ENCODE measurements around the gene QSER1.
"Not testable (repeated sequence)": the region's sequence is repeated elsewhere in the genome, so short reads cannot be mapped to it uniquely, and the experiment has no call there.

QSER1 gene

DNA sequence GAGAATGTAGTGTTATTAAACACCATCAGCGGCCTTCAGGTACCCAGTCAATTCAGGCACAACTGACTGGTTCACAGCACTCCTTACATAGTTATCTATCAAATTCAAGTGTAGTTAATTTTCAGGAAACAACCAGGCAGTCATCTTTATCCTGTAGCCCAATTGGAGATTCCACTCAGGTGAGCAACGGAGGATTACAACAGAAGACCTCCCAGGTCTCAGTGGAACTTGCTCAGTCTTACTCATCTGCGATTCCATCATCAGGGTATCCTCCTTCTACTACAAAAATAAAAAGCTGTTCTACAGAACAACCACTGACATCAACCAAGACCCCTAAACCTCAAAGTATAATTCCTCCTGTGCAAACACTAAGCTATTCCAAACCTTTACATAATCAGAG is 39.6 kb downstream of the QSER1 start:
- no peak for TF ChIP-seq EZH2phosphoT487 (conservative IDR thresholded peaks at IDR 0.05; ENCODE audit: low read length)
- TF ChIP-seq, protein P1, sequence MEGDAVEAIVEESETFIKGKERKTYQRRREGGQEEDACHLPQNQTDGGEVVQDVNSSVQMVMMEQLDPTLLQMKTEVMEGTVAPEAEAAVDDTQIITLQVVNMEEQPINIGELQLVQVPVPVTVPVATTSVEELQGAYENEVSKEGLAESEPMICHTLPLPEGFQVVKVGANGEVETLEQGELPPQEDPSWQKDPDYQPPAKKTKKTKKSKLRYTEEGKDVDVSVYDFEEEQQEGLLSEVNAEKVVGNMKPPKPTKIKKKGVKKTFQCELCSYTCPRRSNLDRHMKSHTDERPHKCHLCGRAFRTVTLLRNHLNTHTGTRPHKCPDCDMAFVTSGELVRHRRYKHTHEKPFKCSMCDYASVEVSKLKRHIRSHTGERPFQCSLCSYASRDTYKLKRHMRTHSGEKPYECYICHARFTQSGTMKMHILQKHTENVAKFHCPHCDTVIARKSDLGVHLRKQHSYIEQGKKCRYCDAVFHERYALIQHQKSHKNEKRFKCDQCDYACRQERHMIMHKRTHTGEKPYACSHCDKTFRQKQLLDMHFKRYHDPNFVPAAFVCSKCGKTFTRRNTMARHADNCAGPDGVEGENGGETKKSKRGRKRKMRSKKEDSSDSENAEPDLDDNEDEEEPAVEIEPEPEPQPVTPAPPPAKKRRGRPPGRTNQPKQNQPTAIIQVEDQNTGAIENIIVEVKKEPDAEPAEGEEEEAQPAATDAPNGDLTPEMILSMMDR (IDR thresholded peaks at IDR 0.05; ENCODE audit: insufficient read depth, low read length, poor library complexity, severe bottlenecking), result no peak
- H2AFZ ChIP-seq (ENCODE audit: low read depth, low read length, severe bottlenecking), result no peak overlapping the region
- H3K27me3 ChIP-seq (ENCODE audit: low read length), result no peaks in the 10 kb centered on the region
- no peaks in the 10 kb centered on the region for H3K79me2 ChIP-seq (ENCODE audit: insufficient read depth, low read length)
- no peak overlapping the region for H3K9ac ChIP-seq (ENCODE audit: low read length)
- no peak overlapping the region for H3K4me2 ChIP-seq (ENCODE audit: low read depth, low read length, poor library complexity, severe bottlenecking)
- H3K9me3 ChIP-seq (ENCODE audit: insufficient read depth, low read length), result no peaks in the 10 kb centered on the region
- no peaks in the 10 kb centered on the region for H4K20me1 ChIP-seq (ENCODE audit: low read depth, low read length)
- H3K36me3 ChIP-seq (ENCODE audit: low read length), result peaks cover 14% of the 10 kb centered on the region; the same call in 1 of the 2 replicates
- no peak overlapping the region for H3K4me3 ChIP-seq (ENCODE audit: insufficient read depth, low read length, poor library complexity, severe bottlenecking)
- no peak overlapping the region for H3K27ac ChIP-seq (ENCODE audit: low read depth, low read length)
- H3K9me2 ChIP-seq (replicated peaks; ENCODE audit: insufficient read depth, low read length), result no peaks in the 10 kb centered on the region
- no peaks in the 10 kb centered on the region for H3F3A ChIP-seq (ENCODE audit: insufficient read depth)

DNA sequence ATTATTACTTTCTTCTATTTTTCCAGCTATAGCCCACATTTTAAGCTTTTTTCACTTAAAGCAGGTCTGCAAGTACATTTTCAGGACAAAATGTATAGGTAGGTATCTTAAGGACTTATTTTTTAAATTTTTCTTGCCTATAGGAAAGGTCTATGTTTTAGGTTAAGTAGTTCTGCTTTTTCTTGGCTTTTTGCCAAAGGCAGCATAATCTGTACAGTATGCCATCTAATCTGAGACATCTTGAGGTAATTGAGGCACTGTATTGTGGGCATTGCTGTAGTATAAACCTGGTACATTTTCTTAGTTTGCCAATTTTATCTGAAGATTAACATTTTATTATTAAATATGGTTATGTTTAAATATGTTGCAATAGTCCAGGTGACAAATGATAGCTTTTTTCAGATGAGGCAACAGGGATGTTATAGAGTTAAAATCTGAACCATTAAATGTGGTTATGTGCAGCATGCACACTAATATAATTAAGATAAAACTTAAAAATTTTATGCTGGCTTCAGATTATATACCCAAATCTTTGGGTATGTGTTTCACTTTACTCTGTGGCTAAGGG is 42.9 kb downstream of the QSER1 start:
- H3F3A ChIP-seq (ENCODE audit: insufficient read depth), result no peaks in the 10 kb centered on the region
- peaks cover 14% of the 10 kb centered on the region; the same call in 1 of the 2 replicates for H3K36me3 ChIP-seq (ENCODE audit: low read length)
- H3K4me2 ChIP-seq (ENCODE audit: low read depth, low read length, poor library complexity, severe bottlenecking), result no peak overlapping the region
- H3K9me3 ChIP-seq (ENCODE audit: insufficient read depth, low read length), result no peaks in the 10 kb centered on the region
- no peak for TF ChIP-seq EZH2phosphoT487 (conservative IDR thresholded peaks at IDR 0.05; ENCODE audit: low read length)
- TF ChIP-seq, protein P1 (IDR thresholded peaks at IDR 0.05; ENCODE audit: insufficient read depth, low read length, poor library complexity, severe bottlenecking), result no peak
- no peak overlapping the region for H2AFZ ChIP-seq (ENCODE audit: low read depth, low read length, severe bottlenecking)
- H4K20me1 ChIP-seq (ENCODE audit: low read depth, low read length), result no peaks in the 10 kb centered on the region
- no peaks in the 10 kb centered on the region for H3K79me2 ChIP-seq (ENCODE audit: insufficient read depth, low read length)
- no peak overlapping the region for H3K9ac ChIP-seq (ENCODE audit: low read length)
- no peak overlapping the region for H3K4me3 ChIP-seq (ENCODE audit: insufficient read depth, low read length, poor library complexity, severe bottlenecking)
- no peak overlapping the region for H3K27ac ChIP-seq (ENCODE audit: low read depth, low read length)
- H3K9me2 ChIP-seq (replicated peaks; ENCODE audit: insufficient read depth, low read length), result no peaks in the 10 kb centered on the region
- no peaks in the 10 kb centered on the region for H3K27me3 ChIP-seq (ENCODE audit: low read length)

DNA sequence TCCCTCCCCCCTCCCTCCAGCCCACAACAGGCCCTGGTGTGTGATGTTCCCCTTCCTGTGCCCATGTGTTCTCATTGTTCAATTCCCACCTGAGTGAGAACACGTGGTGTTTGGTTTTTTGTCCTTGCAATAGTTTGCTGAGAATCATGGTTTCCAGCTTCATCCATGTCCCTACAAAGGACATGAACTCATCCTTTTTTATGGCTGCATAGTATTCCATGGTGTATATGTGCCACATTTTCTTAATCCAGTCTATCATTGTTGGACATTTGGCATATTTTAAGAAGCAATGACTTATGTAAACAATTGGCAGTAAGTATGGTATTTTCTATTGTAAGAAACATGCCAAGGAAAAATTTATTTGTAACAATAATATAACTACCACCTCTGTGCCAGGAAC is 43.6 kb downstream of the QSER1 start:
- H3K27me3 ChIP-seq (ENCODE audit: low read length); H3F3A ChIP-seq (ENCODE audit: insufficient read depth); H4K20me1 ChIP-seq (ENCODE audit: low read depth, low read length); H3K9me3 ChIP-seq (ENCODE audit: insufficient read depth, low read length); H3K79me2 ChIP-seq (ENCODE audit: insufficient read depth, low read length); H3K9me2 ChIP-seq (replicated peaks; ENCODE audit: insufficient read depth, low read length); H3K4me3 ChIP-seq (ENCODE audit: insufficient read depth, low read length, poor library complexity, severe bottlenecking); H3K9ac ChIP-seq (ENCODE audit: low read length); H3K27ac ChIP-seq (ENCODE audit: low read depth, low read length); H3K4me2 ChIP-seq (ENCODE audit: low read depth, low read length, poor library complexity, severe bottlenecking); H2AFZ ChIP-seq (ENCODE audit: low read depth, low read length, severe bottlenecking): not testable (repeated sequence)
- H3K36me3 ChIP-seq (ENCODE audit: low read length), result peaks cover 14% of the 10 kb centered on the region; the same call in 1 of the 2 replicates

GRCh38 chr11:32937283-32937682 is 44.7 kb downstream of the QSER1 start:
- H3K27me3 ChIP-seq (ENCODE audit: low read length); H4K20me1 ChIP-seq (ENCODE audit: low read depth, low read length); H2AFZ ChIP-seq (ENCODE audit: low read depth, low read length, severe bottlenecking); H3K9me2 ChIP-seq (replicated peaks; ENCODE audit: insufficient read depth, low read length); H3K9me3 ChIP-seq (ENCODE audit: insufficient read depth, low read length); H3K4me2 ChIP-seq (ENCODE audit: low read depth, low read length, poor library complexity, severe bottlenecking); H3K4me3 ChIP-seq (ENCODE audit: insufficient read depth, low read length, poor library complexity, severe bottlenecking); H3K79me2 ChIP-seq (ENCODE audit: insufficient read depth, low read length); H3F3A ChIP-seq (ENCODE audit: insufficient read depth); H3K27ac ChIP-seq (ENCODE audit: low read depth, low read length); H3K9ac ChIP-seq (ENCODE audit: low read length): not testable (repeated sequence)
- peaks cover 14% of the 10 kb centered on the region; the same call in 1 of the 2 replicates for H3K36me3 ChIP-seq (ENCODE audit: low read length)

Data from SU-DHL-6 (cell line).